ENCODE measurements around the gene FAM20C. TPM values are rescaled to one million over a fixed set of nuclear protein-coding genes. Genes with fewer than 3 reads are reported as not detected.

The FAM20C gene
- total RNA-seq, 2 donors from 2014 or later, result 37.8 to 62.0 TPM

DNA sequence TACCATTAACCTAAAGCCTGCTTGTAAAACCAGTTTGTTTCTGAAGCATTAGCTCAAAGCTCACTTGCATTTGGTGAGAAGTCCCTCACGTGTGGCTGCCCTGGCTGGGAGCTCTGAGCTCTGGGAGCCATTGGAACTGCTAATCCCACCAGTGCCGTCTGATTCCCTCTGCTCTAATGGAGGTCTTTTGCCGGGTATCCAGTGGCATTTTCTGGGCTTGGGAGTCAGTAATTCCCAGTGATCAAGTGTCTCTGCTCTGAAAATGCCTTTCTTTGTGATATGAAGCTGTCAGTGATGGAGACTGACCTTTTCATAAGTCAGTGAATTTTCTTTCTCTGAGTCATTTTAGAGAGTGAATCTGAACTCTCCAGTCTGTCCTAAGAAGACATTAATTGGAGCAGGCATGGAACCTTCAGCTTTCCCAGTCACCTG, 36.9 kb upstream of the FAM20C start:
- no peak overlapping the region for H3K27ac ChIP-seq
- intact Hi-C loops (cut with DNase I), result no loop called here
- no peak overlapping the region for H3K4me3 ChIP-seq
- WGBS, result 43% methylated on average over 3 of the region's 3 CpGs
- H3K9me3 ChIP-seq, result no peaks in the 10 kb centered on the region
- no peaks in the 10 kb centered on the region for H3K4me1 ChIP-seq (replicated peaks)
- no peak for DNase-seq (ENCODE audit: low spot score)
- TF ChIP-seq POLR2AphosphoS5 (IDR thresholded peaks at IDR 0.05) (no peak), POLR2A (IDR thresholded peaks at IDR 0.05) (no peak)
- TF ChIP-seq, protein P1, sequence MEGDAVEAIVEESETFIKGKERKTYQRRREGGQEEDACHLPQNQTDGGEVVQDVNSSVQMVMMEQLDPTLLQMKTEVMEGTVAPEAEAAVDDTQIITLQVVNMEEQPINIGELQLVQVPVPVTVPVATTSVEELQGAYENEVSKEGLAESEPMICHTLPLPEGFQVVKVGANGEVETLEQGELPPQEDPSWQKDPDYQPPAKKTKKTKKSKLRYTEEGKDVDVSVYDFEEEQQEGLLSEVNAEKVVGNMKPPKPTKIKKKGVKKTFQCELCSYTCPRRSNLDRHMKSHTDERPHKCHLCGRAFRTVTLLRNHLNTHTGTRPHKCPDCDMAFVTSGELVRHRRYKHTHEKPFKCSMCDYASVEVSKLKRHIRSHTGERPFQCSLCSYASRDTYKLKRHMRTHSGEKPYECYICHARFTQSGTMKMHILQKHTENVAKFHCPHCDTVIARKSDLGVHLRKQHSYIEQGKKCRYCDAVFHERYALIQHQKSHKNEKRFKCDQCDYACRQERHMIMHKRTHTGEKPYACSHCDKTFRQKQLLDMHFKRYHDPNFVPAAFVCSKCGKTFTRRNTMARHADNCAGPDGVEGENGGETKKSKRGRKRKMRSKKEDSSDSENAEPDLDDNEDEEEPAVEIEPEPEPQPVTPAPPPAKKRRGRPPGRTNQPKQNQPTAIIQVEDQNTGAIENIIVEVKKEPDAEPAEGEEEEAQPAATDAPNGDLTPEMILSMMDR (IDR thresholded peaks at IDR 0.05), result no peak
- H3K36me3 ChIP-seq, result no peaks in the 10 kb centered on the region
- H3K27me3 ChIP-seq (replicated peaks; ENCODE audit: insufficient read depth), result no peaks in the 10 kb centered on the region

DNA sequence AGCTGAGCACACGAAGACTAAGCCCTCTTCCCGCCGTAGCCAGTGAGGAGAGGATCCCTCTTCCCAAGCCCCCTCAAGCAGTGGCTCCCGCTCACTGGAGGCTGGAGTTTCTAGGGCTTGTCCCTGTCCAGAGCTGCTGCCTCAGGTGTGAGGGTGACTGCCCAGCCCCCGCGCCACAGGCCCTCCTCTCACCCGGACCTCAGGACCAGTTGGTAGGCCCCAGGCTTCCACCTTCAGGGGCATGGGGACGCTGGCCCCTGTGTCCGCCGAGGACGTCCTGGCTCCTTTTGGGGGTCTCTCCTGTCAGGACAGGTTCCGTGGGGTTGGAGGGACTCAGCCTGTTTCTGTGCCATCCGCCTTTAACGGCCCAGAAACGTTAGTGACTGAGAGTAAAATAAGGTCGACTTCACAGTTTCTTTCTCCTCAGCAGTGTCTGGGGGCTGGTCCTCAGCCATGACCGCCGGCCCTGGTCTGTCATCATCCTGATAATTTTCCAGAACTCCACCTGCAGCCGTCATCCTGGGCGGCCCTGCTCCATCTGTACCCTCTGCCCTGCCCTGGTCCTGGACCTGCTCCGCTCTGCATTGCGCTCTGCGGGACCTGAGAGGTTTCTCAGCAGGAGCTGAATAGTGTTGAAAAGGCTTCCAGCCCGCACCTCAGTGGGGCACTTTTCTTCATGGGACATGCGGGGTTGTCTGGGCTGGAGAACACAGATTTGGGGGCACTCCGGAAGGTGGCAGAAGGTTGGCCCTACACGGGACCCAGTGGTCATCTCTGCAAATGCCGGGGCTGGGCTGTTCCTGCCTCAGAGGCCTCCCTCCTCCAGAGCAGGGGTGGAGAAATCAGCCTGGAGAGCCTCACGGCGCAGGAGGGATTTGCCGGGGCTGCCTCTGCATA, 36.0 kb upstream of the FAM20C start:
- Histone ChIP-seq H3K27ac (no peak overlapping the region), H3K36me3 (no peaks in the 10 kb centered on the region), H3K4me1 (replicated peaks) (no peaks in the 10 kb centered on the region), H3K27me3 (replicated peaks; ENCODE audit: insufficient read depth) (no peaks in the 10 kb centered on the region), H3K4me3 (no peak overlapping the region), H3K9me3 (no peaks in the 10 kb centered on the region)
- no peak for DNase-seq (ENCODE audit: low spot score)
- TF ChIP-seq, protein P1 (IDR thresholded peaks at IDR 0.05), result no peak
- no peak for TF ChIP-seq POLR2A (IDR thresholded peaks at IDR 0.05)
- no peak for TF ChIP-seq POLR2AphosphoS5 (IDR thresholded peaks at IDR 0.05)
- intact Hi-C loops (cut with DNase I), result no loop called here
- WGBS, result 80% methylated on average over 30 of the region's 31 CpGs

DNA sequence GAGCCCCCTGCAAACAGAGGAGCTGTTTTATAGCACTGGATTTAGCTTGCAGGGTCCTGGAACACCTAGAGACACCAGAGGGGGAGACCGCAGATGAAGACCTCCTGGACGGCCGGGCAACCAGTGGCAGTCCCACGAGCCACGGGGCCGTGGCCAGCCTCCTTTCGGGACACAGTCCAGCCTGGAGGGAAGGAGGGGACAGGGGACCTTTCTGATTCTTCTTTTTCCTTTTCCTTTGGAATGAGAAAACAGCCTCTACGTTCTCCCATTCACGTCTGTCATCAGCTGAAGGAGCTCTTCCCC, 35.4 kb upstream of the FAM20C start:
- intact Hi-C loops (cut with DNase I), result no loop called here
- Histone ChIP-seq H3K4me3 (no peak overlapping the region), H3K4me1 (replicated peaks) (no peaks in the 10 kb centered on the region), H3K27ac (no peak overlapping the region), H3K36me3 (no peaks in the 10 kb centered on the region), H3K9me3 (no peaks in the 10 kb centered on the region), H3K27me3 (replicated peaks; ENCODE audit: insufficient read depth) (no peaks in the 10 kb centered on the region)
- TF ChIP-seq, protein P1 (IDR thresholded peaks at IDR 0.05), result no peak
- no peak for TF ChIP-seq POLR2A (IDR thresholded peaks at IDR 0.05)
- TF ChIP-seq POLR2AphosphoS5 (IDR thresholded peaks at IDR 0.05), result no peak
- 79% methylated on average over 9 of the region's 9 CpGs for WGBS
- no peak for DNase-seq (ENCODE audit: low spot score)

DNA sequence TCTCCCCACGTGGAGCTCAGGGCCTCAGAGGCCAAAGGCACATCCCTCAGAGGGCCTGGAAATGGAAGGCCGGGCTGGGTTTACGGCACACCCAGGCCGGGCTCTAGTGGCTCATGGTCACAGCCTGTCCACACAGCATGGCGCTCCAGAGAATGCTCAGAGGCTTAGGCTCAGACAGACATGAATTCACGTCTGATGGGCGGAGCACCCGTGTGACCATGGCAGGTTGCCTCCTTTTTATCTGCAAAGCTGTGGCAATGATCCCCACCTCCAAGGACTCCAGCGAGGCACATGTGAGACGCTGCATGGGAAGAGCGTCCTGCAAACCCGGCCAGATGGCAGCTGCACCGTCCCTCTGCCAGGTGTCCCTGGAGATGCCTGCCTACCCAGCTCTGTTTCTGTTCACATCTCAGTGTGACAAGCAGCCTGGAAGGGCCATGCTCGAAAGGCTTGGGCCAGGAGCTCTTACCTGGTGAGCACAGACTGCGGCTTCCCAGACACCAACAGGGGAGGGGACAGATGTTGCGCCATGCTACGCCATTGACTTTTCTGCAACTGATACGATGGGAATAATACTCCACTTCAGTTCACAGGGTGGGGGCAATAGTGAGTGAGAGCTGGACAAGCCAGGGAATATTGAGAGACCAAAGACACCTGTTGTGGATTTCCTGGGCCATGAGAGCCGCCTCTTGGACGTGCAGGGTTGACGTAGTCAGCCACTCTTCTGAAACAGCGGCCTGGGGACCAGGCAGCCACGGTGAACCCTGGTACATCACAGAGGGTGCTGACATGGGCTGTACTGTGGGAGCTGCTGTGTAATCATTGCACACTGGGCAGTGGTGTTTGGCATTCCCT, 34.4 kb upstream of the FAM20C start:
- TF ChIP-seq POLR2A (IDR thresholded peaks at IDR 0.05), result no peak
- TF ChIP-seq, protein P1 (IDR thresholded peaks at IDR 0.05), result no peak
- TF ChIP-seq POLR2AphosphoS5 (IDR thresholded peaks at IDR 0.05), result no peak

More for the DNA sequence above, 34.4 kb upstream of the FAM20C start:
- H3K27ac ChIP-seq, result no peak overlapping the region
- no peak overlapping the region for H3K4me3 ChIP-seq
- no peaks in the 10 kb centered on the region for H3K4me1 ChIP-seq (replicated peaks)
- 95% methylated on average over 22 of the region's 23 CpGs for WGBS
- no peaks in the 10 kb centered on the region for H3K27me3 ChIP-seq (replicated peaks; ENCODE audit: insufficient read depth)
- no peak for DNase-seq (ENCODE audit: low spot score)
- intact Hi-C loops (cut with DNase I), result no loop called here
- H3K36me3 ChIP-seq, result no peaks in the 10 kb centered on the region
- no peaks in the 10 kb centered on the region for H3K9me3 ChIP-seq

Data from prostate gland (tissue), 2 donors.